ENCODE results near the gene CIP2A. TPM values are rescaled to one million over a fixed set of nuclear protein-coding genes. Genes with fewer than 3 reads are reported as not detected.

Gene CIP2A
- 14.5 to 20.8 TPM (median 19.0 TPM) in 5 replicates for total RNA-seq (2022; extraction: Qiagen RNA extraction)

GRCh38 chr3:108589081-108589997 is at the start of gene CIP2A, which contains the start of gene DZIP3:
Gene CIP2A (minus strand): TSS chr3:108589438. CDS start chr3:108589375, 63 bp downstream.
Gene DZIP3 (plus strand): TSS chr3:108589722. CDS start chr3:108605407, 15,685 bp downstream.

GRCh38 chr3:108510496-108510895 is 78.7 kb downstream of the CIP2A start, which contains the start of gene MYH15:
Gene MYH15 (minus strand): TSS chr3:108510596. CDS start chr3:108510530, 66 bp downstream.

Other genes with a start within 250 kb of the CIP2A start
- gene MYH15, start 78.8 kb downstream of the CIP2A start, total RNA-seq (2022; extraction: Qiagen RNA extraction) = 0.10 to 0.25 TPM (median 0.19 TPM) in 5 replicates
- 3.0 to 4.4 TPM (median 3.9 TPM) in 5 replicates for gene DZIP3, start 284 bp upstream of the CIP2A start, total RNA-seq (2022; extraction: Qiagen RNA extraction)
- not detected in 5 replicates for gene RETNLB, start 168.0 kb upstream of the CIP2A start, total RNA-seq (2022; extraction: Qiagen RNA extraction)
- gene TRAT1, start 233.3 kb upstream of the CIP2A start, total RNA-seq (2022; extraction: Qiagen RNA extraction) = not detected in 5 replicates

All from A549 treated with Mapracorat at 1 μM for 4 hours (cell line).